Neural progenitor cell (in vitro differentiated cells): ENCODE data around the gene NOD1. TPM values are rescaled to one million over a fixed set of nuclear protein-coding genes. Genes with fewer than 3 reads are reported as not detected.
"Not testable (repeated sequence)": the region's sequence is repeated elsewhere in the genome, so short reads cannot be mapped to it uniquely, and the experiment has no call there.

Experiments used
- DNase-seq: peaks from one replicate; pipeline ENCODE4 v3.0.0-alpha.2; 2016; ENCODE audit warnings: low spot score
- H2AFZ ChIP-seq: fragments of 200-600 bp; sonication (generic); replicated peaks from 2 replicates; pipeline ENCODE4 v1.6.1; 2016; ENCODE audit warnings: antibody characterized with exemption
- H3F3A ChIP-seq: fragments of 200-600 bp; sonication (generic); 2 replicates; pipeline ENCODE4 v1.6.1; 2016; ENCODE audit warnings: antibody characterized with exemption, low read depth
- H3K27ac ChIP-seq: fragments of 200-600 bp; sonication (generic); 2 replicates; pipeline ENCODE4 v1.5.1; 2016; ENCODE audit warnings: mild to moderate bottlenecking
- H3K27me3 ChIP-seq: fragments of 200-600 bp; sonication (generic); 2 replicates; pipeline ENCODE4 v1.6.1; 2016; ENCODE audit warnings: mild to moderate bottlenecking, moderate library complexity
- H3K36me3 ChIP-seq: fragments of 200-600 bp; sonication (generic); 2 replicates; pipeline ENCODE4 v1.5.1; 2016
- H3K4me1 ChIP-seq: fragments of 200-600 bp; sonication (generic); 2 replicates; pipeline ENCODE4 v1.6.1; 2016; ENCODE audit warnings: mixed run types
- H3K4me2 ChIP-seq: fragments of 200-600 bp; sonication (generic); 2 replicates; pipeline ENCODE4 v1.6.1; 2016
- H3K4me3 ChIP-seq: fragments of 200-600 bp; sonication (generic); 2 replicates; pipeline ENCODE4 v1.5.1; 2016
- H3K79me2 ChIP-seq: fragments of 200-600 bp; sonication (generic); 2 replicates; pipeline ENCODE4 v1.6.1; 2016; ENCODE audit warnings: low read depth
- H3K9ac ChIP-seq: fragments of 200-600 bp; sonication (generic); 2 replicates; pipeline ENCODE4 v1.6.1; 2016
- H3K9me3 ChIP-seq: fragments of 200-600 bp; sonication (generic); 2 replicates; pipeline ENCODE4 v1.5.1; 2016; ENCODE audit warnings: low read depth
- H4K20me1 ChIP-seq: fragments of 200-600 bp; sonication (generic); 2 replicates; pipeline ENCODE4 v1.6.1; 2016; ENCODE audit warnings: low read depth
- H3K27ac Mint-ChIP-seq: 3 replicates; pipeline ENCODE4 v1.8.0; 2021; ENCODE audit warnings: mixed read lengths
- H3K27me3 Mint-ChIP-seq: 2 replicates; pipeline ENCODE4 v1.8.0; 2022; ENCODE audit warnings: low read depth, mild to moderate bottlenecking, inconsistent platforms, moderate library complexity, mixed read lengths; ENCODE audit not compliant: insufficient read depth
- H3K36me3 Mint-ChIP-seq: 3 replicates; pipeline ENCODE4 v1.8.0; 2021; ENCODE audit warnings: mixed read lengths
- H3K4me1 Mint-ChIP-seq: 3 replicates; pipeline ENCODE4 v1.8.0; 2021; ENCODE audit warnings: mixed read lengths
- H3K4me3 Mint-ChIP-seq: 3 replicates; pipeline ENCODE4 v1.8.0; 2021; ENCODE audit warnings: mild to moderate bottlenecking, moderate library complexity, mixed read lengths
- H3K9me3 Mint-ChIP-seq: 3 replicates; pipeline ENCODE4 v1.8.0; 2020; ENCODE audit warnings: mixed read lengths
- EZH2 ChIP-seq: fragments of 200-600 bp; sonication (generic); IDR thresholded peaks from 2 replicates; pipeline ENCODE4 v1.6.1; 2017; ENCODE audit warnings: antibody characterized with exemption, mild to moderate bottlenecking, moderate library complexity
- EZH2phosphoT487 ChIP-seq: fragments of 200-600 bp; sonication (generic); IDR thresholded peaks from 2 replicates; pipeline ENCODE4 v1.6.1; 2017; ENCODE audit warnings: antibody characterized with exemption
- total RNA-seq: library from RNA; depleted of rRNA; stranded (reverse); fragments of >200 nt; gene quantifications from 2 replicates; pipeline ENCODE4 v1.2.3, GENCODE V29; 2015; ENCODE audit warnings: low replicate concordance
- TF ChIP-seq, protein P1 (sequence below): fragments of 200-600 bp; sonication (generic); IDR thresholded peaks from 2 replicates; pipeline ENCODE4 v1.5.1; 2017; ENCODE audit warnings: antibody characterized with exemption, mild to moderate bottlenecking

The NOD1 gene
- total RNA-seq, 1 donor from 2014 or later: 5.0 TPM

DNA sequence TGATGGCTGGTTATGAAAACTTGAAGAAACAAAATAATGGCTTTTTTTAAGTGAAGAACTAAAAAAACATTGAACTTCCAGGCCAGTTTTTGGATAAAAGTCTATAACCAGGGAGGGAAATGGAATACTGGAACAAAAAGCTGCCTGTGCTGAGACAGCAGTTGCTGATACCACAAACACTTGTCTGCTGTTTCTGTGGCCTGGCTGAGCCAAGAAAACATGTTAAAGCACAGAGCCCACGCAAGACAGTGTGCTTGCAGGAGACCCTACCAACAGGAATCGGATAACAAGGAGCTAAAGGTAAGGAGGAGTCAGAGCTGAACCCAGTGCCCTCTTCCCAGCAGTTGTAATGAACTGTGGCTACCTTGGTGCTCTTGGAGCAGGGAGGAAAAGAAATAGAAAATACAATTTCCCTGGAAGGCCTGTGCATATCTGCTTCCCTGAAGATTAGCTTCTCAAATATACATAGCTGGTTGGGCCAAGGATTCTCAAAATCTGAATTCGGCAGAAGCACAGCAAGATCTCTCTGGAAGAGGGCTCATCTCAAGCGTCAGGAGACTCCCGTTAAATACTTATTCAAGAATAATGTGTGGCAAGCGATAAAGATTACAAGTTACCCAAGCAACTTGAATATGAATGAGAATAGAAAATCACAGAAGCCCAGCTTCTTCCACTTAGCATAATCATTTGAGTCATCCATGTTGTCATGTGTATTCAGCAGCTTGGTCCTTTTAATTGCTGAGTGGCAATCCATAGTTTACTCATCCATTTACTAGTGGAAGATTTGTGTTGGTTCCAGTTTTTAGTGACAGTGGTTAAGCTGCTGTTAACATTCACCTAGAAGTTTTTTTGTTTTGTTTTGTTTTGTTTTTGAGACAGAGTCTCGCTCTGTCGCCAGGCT lies 87.6 kb downstream of the NOD1 start:
- H3K9me3 ChIP-seq: no peaks in the 10 kb centered on the region
- no peaks in the 10 kb centered on the region for H3K36me3 ChIP-seq
- no peaks in the 10 kb centered on the region for H3K27me3 ChIP-seq
- Mint-ChIP-seq H3K27ac (no peak overlapping the region), H3K36me3 (no peaks in the 10 kb centered on the region), H3K4me3 (no peak overlapping the region), H3K27me3 (no peaks in the 10 kb centered on the region), H3K9me3 (no peaks in the 10 kb centered on the region), H3K4me1 (peaks cover 5% of the 10 kb centered on the region)
- no peak overlapping the region for H2AFZ ChIP-seq
- no peaks in the 10 kb centered on the region for H3K79me2 ChIP-seq
- peaks cover 6% of the 10 kb centered on the region for H3F3A ChIP-seq
- no peak overlapping the region for H3K4me3 ChIP-seq
- H3K4me1 ChIP-seq: no peaks in the 10 kb centered on the region
- no peak overlapping the region for H3K27ac ChIP-seq
- H4K20me1 ChIP-seq: no peaks in the 10 kb centered on the region
- no peak overlapping the region for H3K4me2 ChIP-seq
- TF ChIP-seq, protein P1, sequence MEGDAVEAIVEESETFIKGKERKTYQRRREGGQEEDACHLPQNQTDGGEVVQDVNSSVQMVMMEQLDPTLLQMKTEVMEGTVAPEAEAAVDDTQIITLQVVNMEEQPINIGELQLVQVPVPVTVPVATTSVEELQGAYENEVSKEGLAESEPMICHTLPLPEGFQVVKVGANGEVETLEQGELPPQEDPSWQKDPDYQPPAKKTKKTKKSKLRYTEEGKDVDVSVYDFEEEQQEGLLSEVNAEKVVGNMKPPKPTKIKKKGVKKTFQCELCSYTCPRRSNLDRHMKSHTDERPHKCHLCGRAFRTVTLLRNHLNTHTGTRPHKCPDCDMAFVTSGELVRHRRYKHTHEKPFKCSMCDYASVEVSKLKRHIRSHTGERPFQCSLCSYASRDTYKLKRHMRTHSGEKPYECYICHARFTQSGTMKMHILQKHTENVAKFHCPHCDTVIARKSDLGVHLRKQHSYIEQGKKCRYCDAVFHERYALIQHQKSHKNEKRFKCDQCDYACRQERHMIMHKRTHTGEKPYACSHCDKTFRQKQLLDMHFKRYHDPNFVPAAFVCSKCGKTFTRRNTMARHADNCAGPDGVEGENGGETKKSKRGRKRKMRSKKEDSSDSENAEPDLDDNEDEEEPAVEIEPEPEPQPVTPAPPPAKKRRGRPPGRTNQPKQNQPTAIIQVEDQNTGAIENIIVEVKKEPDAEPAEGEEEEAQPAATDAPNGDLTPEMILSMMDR: no peak
- TF ChIP-seq EZH2phosphoT487: no peak
- TF ChIP-seq EZH2: no peak
- DNase-seq: no peak
- no peak overlapping the region for H3K9ac ChIP-seq

DNA sequence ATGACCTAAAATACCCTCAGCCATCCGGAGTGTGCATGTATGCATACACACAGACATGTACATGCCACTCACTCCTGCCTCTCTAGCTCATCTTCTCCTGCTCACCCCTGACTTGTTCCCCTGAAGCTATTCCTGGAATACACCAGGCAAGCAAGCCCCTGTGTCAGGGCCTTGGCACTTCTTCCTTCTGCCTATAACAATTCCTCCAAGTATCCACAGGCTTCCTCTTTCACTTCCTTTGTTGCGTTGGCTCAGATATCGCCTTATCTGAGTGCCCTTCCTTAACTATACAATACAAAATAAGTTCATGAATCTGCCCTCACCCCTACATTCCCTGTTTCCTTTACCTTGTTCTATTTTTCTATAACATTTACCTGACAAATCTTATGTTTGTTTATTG lies 88.8 kb downstream of the NOD1 start:
- H3K79me2 ChIP-seq: no peaks in the 10 kb centered on the region
- H3K4me3 ChIP-seq: no peak overlapping the region
- H3K4me1 Mint-ChIP-seq: peaks cover 5% of the 10 kb centered on the region
- no peak for DNase-seq
- H3F3A ChIP-seq: peaks cover 6% of the 10 kb centered on the region
- TF ChIP-seq EZH2phosphoT487 (no peak), EZH2 (no peak)
- TF ChIP-seq, protein P1: no peak
- H3K4me3 Mint-ChIP-seq: no peak overlapping the region
- no peaks in the 10 kb centered on the region for H3K27me3 ChIP-seq
- H2AFZ ChIP-seq: no peak overlapping the region
- no peak overlapping the region for H3K4me2 ChIP-seq
- H4K20me1 ChIP-seq: no peaks in the 10 kb centered on the region
- H3K4me1 ChIP-seq: no peaks in the 10 kb centered on the region
- H3K9ac ChIP-seq: no peak overlapping the region
- no peaks in the 10 kb centered on the region for H3K9me3 ChIP-seq
- no peaks in the 10 kb centered on the region for H3K36me3 ChIP-seq
- no peaks in the 10 kb centered on the region for H3K36me3 Mint-ChIP-seq
- H3K9me3 Mint-ChIP-seq: no peaks in the 10 kb centered on the region
- no peak overlapping the region for H3K27ac ChIP-seq
- no peak overlapping the region for H3K27ac Mint-ChIP-seq
- no peaks in the 10 kb centered on the region for H3K27me3 Mint-ChIP-seq

DNA sequence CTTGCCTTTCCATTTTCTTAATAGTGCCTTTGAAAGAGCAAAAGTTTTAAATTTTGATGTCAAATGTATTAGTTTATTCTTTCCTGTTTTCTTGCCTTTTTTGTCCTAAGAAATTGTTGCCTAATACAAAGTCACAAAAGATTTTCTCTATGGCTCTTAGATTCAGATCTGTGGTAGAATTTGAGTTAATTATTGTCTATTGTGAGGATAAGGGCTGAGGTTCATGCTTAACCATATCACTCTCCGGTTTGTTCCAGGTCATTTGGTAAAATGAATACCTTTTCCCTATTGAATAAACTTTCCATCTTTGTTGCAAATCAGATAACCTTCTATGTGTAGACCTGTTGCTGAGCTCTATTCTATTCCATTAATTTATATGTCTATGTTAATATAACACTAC lies 96.0 kb downstream of the NOD1 start:
- Mint-ChIP-seq H3K4me3 (no peak overlapping the region), H3K36me3 (no peaks in the 10 kb centered on the region), H3K9me3 (peaks cover 12% of the 10 kb centered on the region), H3K27me3 (no peaks in the 10 kb centered on the region), H3K4me1 (no peaks in the 10 kb centered on the region), H3K27ac (no peak overlapping the region)
- no peak overlapping the region for H3K9ac ChIP-seq
- H3K4me2 ChIP-seq: no peak overlapping the region
- no peak overlapping the region for H3K27ac ChIP-seq
- no peak overlapping the region for H3K4me3 ChIP-seq
- H3K4me1 ChIP-seq: no peaks in the 10 kb centered on the region
- H4K20me1 ChIP-seq: no peaks in the 10 kb centered on the region
- no peaks in the 10 kb centered on the region for H3F3A ChIP-seq
- no peak overlapping the region for H2AFZ ChIP-seq
- DNase-seq: no peak
- peaks cover 6% of the 10 kb centered on the region for H3K9me3 ChIP-seq
- H3K79me2 ChIP-seq: no peaks in the 10 kb centered on the region
- TF ChIP-seq EZH2phosphoT487: no peak
- TF ChIP-seq, protein P1: no peak
- H3K27me3 ChIP-seq: no peaks in the 10 kb centered on the region
- peaks cover 3% of the 10 kb centered on the region for H3K36me3 ChIP-seq

DNA sequence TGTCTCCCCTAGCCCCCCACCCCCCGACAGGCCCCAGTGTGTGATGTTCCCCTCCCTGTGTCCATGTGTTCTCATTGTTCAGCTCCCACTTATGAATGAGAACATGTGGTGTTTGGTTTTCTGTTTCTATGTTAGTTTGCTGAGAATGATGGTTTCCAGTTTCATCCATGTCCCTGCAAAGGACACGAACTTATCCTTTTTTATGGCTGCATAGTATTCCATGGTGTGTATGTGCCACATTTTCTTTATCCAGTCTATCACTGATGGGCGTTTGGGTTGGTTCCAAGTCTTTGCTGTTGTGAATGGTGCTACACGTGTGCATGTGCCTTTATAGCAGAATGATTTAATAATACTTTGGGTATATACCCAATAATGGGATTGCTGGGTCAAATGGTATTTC lies 97.8 kb downstream of the NOD1 start:
- not testable (repeated sequence) for H3K27me3 ChIP-seq, H3K9ac ChIP-seq, H3K4me2 ChIP-seq, H4K20me1 ChIP-seq, H3K4me3 Mint-ChIP-seq, H3K36me3 ChIP-seq, H3K4me1 Mint-ChIP-seq, DNase-seq, H3K27ac ChIP-seq, H2AFZ ChIP-seq, H3F3A ChIP-seq, H3K4me1 ChIP-seq, H3K4me3 ChIP-seq, H3K27ac Mint-ChIP-seq, H3K36me3 Mint-ChIP-seq, H3K79me2 ChIP-seq, H3K27me3 Mint-ChIP-seq, H3K9me3 ChIP-seq
- peaks cover 12% of the 10 kb centered on the region for H3K9me3 Mint-ChIP-seq
